GM21381 (cell line): ENCODE measurements around the gene C1orf21.

Experiments
- ATAC-seq: cut with Tn5 transposase; IDR thresholded peaks from one replicate; pipeline ENCODE4 v1.9.1; 2021; ENCODE audit warnings: mild to moderate bottlenecking, moderate library complexity; ENCODE audit not compliant: unreplicated experiment

Gene C1orf21

DNA sequence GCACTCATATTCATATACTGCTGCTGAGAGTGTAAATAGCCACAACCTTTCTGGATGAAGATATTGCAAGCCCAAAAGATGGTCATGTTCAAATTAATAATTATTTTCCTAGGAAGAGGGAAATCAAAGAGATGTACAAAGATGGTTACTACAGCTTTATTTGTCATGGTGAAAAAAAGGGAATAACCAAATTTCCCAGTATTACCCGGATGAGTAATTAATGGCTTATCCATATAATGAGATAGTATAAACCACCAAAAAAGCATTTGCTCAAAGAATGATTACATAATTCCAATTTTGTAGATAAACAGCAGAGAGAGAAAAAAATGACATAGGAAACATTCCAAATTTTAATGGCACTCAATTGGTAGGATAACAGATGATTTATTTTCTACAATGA is 165.6 kb downstream of the C1orf21 start:
- no peak for ATAC-seq

GRCh38 chr1:184553845-184554244 is 167.0 kb downstream of the C1orf21 start:
- no peak for ATAC-seq

GRCh38 chr1:184555665-184556641 is 169.1 kb downstream of the C1orf21 start:
- ATAC-seq: no peak

- ATAC-seq: no peak
These were observed 169.8 kb downstream of the C1orf21 start for GRCh38 chr1:184556665-184557064.

DNA sequence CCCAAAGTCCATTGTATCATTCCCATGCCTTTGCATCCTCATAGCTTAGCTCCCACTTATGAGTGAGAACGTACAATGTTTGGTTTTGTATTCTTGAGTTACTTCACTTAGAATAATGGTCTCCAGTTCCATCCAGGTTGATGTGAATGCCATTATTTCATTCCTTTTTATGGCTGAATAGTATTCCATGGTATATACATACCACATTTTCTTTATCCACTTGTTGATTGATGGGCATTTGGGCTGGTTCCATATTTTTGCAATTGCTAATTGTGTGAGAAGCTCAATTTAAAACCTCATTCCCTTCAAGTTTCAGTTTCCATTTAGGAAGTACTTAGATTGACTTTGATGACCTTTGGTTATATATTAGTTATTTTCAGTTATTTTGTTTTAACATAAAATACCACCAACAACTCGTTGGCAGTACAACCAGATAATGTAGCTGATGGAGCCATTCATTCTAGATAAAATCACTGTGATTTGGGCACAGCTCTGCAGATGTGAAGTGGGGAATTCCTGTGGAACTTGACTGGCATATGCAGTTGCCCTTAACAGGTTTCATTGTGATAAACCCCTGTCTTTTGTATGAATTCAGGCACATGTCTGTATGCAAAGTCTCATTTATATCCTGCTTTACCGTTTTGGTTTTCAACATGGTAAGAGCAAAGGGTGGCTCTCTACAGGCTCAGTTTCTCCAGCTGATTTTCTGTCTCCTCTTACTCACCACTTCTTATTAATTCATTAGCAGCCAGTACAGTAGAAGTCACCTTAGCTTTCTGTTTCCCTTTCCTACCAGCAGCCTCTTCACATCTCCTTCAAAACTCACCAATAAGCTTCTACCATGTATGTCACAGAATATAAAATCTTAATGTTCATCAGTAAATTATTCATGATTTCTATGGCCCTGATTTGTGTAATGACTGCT is 170.9 kb downstream of the C1orf21 start:
- ATAC-seq: no peak

DNA sequence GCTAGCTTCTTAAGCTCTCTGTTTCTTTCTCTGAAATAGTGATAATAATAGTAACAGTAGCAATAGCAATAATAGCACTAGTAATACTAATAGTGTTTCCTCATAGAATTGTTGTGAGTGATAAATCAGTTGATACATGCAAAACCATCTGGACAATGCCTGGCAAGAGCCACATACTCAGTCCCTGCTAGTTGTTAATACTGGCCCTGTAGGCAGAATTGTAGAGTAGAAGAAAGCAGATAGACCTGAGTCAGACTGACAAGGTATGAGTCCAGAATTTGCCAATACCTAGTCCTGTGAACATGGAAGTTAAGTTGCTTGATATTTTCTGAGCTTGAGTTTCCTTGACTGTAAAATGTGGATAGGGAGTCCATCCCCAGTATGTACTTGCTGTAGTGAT is 171.9 kb downstream of the C1orf21 start:
- no peak for ATAC-seq

GRCh38 chr1:184559117-184559713 is 172.4 kb downstream of the C1orf21 start:
- ATAC-seq: no peak

DNA sequence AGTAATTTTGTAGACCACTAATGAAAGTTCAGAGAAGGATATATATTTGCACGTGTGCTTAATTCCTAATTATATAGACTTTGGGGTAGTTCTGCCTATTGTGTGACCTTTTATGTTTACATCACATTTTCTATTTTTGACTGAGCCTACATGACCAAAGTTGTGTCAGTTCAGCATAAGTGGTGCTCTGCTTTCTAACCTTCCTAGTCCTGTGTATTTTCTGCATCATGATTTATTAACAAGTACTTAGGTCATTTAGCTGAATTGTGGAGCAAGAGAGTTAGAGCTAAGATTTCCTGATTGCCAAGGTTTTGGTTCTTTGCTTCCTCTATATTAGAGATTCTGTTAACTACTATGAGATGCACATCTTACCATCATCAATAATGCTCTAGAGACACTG is 176.0 kb downstream of the C1orf21 start:
- ATAC-seq: no peak

DNA sequence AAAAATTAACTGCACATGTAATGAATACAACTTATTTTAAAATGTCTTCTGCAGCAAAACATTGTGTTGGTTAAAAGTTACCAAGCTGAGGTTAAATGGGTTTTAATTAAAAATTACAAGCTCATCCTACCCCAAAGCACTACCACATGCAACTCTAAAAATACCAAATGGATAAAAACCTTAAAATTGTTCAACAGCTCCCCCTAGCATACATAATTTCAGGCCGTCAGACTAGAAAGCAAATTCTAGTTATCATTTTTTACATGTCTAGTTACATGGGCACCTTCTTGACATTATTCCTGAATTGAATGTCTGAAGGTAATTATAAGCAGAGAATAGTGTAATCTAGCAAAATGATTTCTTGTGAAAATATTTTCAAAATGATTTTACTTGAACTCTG is 176.5 kb downstream of the C1orf21 start:
- ATAC-seq: no peak

- no peak for ATAC-seq
These were observed 180.2 kb downstream of the C1orf21 start for GRCh38 chr1:184567009-184567408.

- ATAC-seq: no peak
These were observed 180.8 kb downstream of the C1orf21 start for GRCh38 chr1:184567637-184568036.

- no peak for ATAC-seq
These were observed 181.3 kb downstream of the C1orf21 start for GRCh38 chr1:184568148-184568547.

DNA sequence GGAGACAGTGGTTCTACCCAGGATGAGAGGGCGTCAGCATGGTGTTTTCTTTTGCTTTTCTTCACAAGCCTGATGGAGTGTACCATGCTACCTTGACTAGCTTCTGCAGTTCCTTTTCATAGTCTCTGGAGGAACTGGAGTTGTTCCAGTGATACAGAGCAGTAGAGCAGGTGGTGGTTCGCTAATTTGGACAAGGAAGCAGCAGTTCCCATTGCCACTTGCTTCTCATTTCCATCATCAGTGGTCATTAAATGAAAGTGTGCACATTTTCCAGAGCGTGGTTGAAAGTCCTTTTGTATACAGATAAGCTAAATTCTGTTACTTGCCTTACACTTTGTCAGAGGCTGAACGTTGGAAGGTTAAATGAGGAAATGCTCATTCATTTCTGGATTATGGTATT is 182.3 kb downstream of the C1orf21 start:
- no peak for ATAC-seq

DNA sequence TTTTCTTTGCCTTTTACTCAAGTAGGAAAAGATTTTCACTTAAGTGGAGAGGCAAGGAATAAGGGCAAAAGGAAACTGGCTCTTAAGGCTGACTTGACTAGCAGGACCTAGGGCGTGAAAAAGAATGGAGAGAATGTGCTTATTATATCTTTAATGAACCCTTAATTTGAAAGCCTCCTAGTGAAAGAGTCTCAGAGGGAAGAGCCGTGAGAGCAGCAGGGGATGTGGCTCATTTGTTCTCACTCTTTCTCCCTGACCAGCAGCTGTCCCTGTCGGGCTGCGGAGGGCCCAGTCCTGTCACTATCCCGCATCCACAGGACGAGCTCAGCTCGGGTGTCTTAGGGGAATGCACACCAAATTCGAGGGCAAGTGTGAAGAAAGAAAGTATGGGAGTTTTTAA is 187.8 kb downstream of the C1orf21 start:
- ATAC-seq: no peak

DNA sequence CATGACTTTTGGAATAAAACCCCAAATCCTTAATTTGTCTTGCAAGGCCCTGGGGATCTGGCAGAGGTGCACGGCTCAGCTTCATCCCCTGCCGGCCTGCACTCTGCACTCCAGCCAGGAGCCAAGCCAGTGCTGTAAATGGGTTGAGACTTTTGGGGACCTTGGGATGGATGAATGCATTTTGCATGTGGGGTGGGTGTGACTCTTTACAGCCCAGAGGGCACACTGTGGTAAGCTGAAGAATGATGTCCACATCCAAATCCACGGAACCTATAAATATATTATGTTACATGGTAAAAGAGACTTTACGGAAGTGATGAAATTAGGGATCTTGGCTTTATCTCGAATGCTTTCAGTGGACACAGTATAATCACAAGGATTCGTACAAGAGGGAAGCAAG is 190.0 kb downstream of the C1orf21 start:
- no peak for ATAC-seq

DNA sequence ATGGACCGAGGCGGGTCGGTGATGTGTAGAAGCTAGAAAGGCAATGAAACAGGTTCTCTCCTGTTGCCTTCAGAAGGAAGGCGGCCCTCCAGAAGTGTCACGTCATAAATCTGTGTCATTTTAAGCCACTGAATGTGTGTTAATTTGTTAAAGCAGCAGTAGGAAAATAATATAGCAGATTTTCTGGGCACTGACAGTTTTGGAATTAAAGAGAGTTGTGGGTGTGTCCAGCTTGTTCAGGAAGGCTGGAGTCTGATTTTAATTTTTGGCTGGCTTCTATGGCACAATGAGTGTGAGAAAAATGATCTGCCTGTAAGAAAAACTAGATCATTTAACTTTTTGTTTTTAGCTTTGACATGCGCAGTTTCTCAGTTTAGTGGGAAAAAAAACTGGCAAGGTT is 190.5 kb downstream of the C1orf21 start:
- no peak for ATAC-seq

DNA sequence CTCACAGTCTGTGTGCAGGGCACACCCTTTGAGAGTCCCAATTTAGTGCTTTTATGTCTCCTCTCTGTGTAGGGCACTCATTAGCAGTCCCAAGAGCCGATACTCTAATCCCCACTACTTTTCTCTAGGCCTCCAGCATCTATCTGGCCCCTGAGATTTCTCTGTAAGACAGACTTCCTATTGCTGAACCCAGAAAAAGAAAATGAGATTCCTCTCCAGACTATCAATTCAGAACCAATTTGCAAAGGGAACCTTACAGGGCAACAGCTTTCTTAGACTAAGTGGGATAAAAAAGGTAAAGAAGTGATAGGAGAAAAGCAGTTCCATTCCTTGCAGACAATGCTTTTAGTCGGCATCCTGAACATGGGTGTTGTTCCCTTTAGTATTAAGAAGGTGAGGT is 195.6 kb downstream of the C1orf21 start:
- ATAC-seq: no peak

- no peak for ATAC-seq
These were observed 197.0 kb downstream of the C1orf21 start for GRCh38 chr1:184583849-184584248.

- no peak for ATAC-seq
These were observed 201.9 kb downstream of the C1orf21 start for GRCh38 chr1:184588701-184589100.

DNA sequence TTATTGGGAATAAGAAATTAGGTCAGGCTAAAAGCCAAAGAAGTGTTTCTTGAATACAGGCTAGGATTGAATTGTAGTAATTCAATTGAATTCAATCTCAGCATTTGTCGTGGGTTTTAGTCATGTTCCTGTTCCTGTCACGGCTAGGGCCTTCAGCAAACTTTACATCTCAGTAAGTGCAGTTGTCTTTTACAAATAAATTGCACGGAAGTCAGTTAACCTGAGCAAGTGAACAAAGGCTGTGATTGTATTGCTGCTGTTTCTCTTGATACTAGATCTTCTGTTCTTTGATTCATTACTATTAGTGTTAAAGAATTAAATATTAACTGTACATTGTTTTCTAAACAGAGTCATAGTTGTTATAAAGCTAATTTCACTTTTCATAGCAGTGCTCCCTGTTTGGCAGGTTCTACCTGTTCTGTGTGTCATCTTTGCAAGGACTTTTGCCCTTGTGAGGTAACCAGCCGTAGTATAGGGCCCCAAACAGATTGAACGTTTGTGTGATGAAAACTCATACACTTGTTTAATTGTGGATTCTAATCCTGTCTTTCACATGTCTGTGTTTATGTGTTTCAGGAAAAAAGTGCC is 203.4 kb downstream of the C1orf21 start:
- no peak for ATAC-seq

- ATAC-seq: no peak
These were observed 206.8 kb downstream of the C1orf21 start for GRCh38 chr1:184593597-184593996.
